GM12864 (cell line): ENCODE data around the gene PLAGL2.

Experiments used
- DNase-seq: peaks from one replicate; pipeline ENCODE4 v3.0.0-alpha.2; 2011; ENCODE audit warnings: low read depth
- H3K4me3 ChIP-seq: 2 replicates; pipeline ENCODE4 v1.5.1; 2011; ENCODE audit warnings: mild to moderate bottlenecking, low read depth, low read length, control low read depth
- CTCF ChIP-seq: IDR thresholded peaks from 2 replicates; pipeline ENCODE4 v1.5.1; 2011; ENCODE audit warnings: low read depth, mild to moderate bottlenecking, moderate library complexity, low read length, control low read depth, inconsistent platforms; ENCODE audit errors: missing control alignments

Gene PLAGL2

DNA sequence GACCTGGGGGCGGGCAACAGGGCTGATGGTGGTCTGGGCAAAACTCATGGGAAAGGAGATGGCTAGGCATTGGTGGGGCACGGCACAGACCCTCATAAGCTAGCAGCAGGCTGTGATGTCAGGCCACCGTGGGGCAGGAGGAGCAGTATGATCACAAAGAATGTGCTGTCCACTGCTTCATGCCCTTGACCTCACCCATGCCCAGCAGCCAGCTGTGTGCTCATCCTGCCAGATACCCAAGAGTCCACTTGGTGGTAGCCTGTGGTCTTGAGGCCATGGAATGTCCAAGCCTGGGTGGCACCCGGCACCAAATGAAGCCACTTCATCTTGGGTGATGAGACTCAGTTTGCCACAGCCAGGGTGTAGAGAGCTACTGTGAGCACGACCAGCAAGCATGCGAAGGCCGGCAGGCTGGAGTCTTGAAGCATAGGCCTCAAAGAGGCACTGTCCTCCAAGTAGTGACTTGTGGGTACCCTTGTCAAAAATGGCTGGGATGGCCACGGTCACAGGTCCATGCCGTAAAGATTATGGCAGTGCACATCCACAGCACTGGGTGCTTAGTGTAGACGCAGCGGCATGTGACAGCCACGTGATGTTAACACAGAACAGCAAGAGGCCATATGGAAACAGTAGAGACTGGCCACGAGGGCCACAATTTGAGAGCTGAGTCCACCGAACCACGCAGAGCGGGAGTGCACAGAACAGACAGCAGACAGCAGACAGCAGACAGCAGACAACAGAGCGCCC is 19.0 kb downstream of the PLAGL2 start:
- DNase-seq, result no peak
- TF ChIP-seq CTCF, result no peak
- no peak overlapping the region for H3K4me3 ChIP-seq

DNA sequence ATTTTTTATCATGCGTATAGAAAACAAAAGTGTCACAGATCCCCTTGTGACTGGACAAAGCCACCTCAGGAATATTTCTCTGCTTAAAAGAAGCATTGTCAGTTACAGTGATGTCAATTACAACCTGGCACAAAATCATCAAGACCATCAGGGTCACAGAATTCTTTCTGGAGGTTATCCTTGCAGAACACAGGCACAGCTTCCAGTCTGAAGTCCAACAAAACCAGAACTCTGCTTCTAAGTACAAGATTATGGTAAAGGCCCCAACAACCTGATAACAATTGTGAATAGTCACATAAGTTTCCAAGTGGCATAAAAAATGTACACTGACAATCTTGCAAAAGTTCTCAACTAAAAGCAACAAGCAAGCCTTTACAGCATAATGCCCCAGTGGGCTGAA is 21.0 kb downstream of the PLAGL2 start:
- H3K4me3 ChIP-seq, result no peak overlapping the region
- TF ChIP-seq CTCF, result no peak
- no peak for DNase-seq

DNA sequence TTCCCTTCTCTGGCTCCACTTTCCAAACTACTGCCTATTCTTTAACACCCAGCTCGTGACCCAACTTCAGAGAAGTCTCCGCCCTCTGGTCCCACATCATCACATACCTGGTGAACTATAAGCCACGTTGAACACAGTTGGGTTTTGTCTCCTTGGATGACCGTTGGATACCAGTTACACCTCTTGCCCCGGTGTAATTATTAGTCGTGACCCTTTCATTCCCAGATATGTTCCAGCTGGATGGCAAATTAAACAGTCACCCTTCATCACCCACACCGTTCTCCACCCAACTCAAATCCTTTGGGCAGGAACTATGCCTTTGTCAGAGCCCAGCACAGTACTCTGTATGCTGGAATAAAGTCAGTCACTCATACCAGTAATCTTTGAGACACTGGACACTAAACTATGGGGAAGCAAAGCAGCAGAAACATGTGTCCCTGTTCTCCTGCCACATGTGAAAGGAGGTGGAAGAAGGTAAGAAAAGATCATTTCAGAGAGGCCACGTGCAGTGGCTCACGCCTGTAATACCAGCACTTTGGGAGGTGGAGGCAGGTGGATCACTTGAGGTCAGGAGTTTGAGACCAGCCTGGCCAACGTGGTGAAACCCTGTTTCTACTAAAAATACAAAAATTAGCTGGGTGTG is 22.5 kb downstream of the PLAGL2 start:
- no peak for TF ChIP-seq CTCF
- DNase-seq, result no peak
- H3K4me3 ChIP-seq, result no peak overlapping the region

GRCh38 chr20:32183947-32184635 is 23.5 kb downstream of the PLAGL2 start:
- no peak for TF ChIP-seq CTCF
- H3K4me3 ChIP-seq, result no peak overlapping the region
- DNase-seq, result no peak

GRCh38 chr20:32181606-32182005 is 25.9 kb downstream of the PLAGL2 start:
- no peak overlapping the region for H3K4me3 ChIP-seq
- DNase-seq, result no peak
- no peak for TF ChIP-seq CTCF

DNA sequence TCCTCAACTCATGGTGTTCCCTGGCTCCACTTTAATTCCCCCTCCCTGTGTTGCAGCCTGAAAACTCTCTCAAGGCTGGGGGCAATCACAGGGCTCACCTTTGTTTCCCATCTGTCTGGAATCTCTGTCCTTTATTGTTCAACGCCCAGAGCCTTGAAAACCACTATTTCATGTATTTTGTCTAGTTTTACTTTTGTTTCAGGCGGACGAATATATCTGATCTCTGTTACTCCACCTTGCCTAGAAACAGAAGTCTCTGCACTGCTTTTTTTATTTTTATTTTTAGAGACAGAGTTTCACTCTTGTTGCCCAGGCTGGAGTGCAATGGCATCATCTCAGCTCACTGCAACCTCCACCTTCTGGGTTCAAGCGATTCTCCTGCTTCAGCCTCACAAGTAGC is 27.6 kb downstream of the PLAGL2 start:
- DNase-seq, result no peak
- no peak for TF ChIP-seq CTCF
- no peak overlapping the region for H3K4me3 ChIP-seq
